GM21786 (cell line): Measurements from ENCODE around the gene OR4A5.
"Not testable (repeated sequence)": the region's sequence is repeated elsewhere in the genome, so short reads cannot be mapped to it uniquely, and the experiment has no call there.

Source experiments
- ATAC-seq: cut with Tn5 transposase; IDR thresholded peaks from one replicate; pipeline ENCODE4 v1.9.1; 2021; ENCODE audit not compliant: unreplicated experiment

The OR4A5 gene

GRCh38 chr11:54706532-54706931, at the start of gene OR4A5:
Gene OR4A5, plus strand, starts transcription at chr11:54706832. Its CDS starts 53 bp downstream, at chr11:54706885.
- not testable (repeated sequence) for ATAC-seq

- not testable (repeated sequence) for ATAC-seq
Observed at GRCh38 chr11:54720094-54720493, 13.5 kb downstream of the OR4A5 start.
